DOHH2 (cell line): ENCODE results near the gene STX1A.
"Not testable (repeated sequence)": the region's sequence is repeated elsewhere in the genome, so short reads cannot be mapped to it uniquely, and the experiment has no call there.

Experiments
- H3F3A ChIP-seq: fragments of 200-600 bp; sonication (generic), shearing (Covaris generic); 2 replicates; pipeline ENCODE4 v1.6.0; 2016; ENCODE audit warnings: antibody characterized with exemption, mild to moderate bottlenecking; ENCODE audit not compliant: control insufficient read depth, insufficient read depth
- H3K27ac ChIP-seq: fragments of 200-600 bp; sonication (generic); 2 replicates; pipeline ENCODE4 v1.5.1; 2014; ENCODE audit warnings: low read depth, mild to moderate bottlenecking, low read length, moderate library complexity
- H3K27me3 ChIP-seq: fragments of 200-600 bp; sonication (generic); 2 replicates; pipeline ENCODE4 v1.6.1; 2014; ENCODE audit warnings: mild to moderate bottlenecking, low read length, mixed read lengths; ENCODE audit not compliant: control insufficient read depth
- H3K36me3 ChIP-seq: fragments of 200-600 bp; sonication (generic); 2 replicates; pipeline ENCODE4 v1.6.1; 2014; ENCODE audit warnings: mild to moderate bottlenecking, low read length, moderate library complexity, mixed read lengths; ENCODE audit not compliant: control insufficient read depth
- H3K4me1 ChIP-seq: fragments of 200-600 bp; sonication (generic); 2 replicates; pipeline ENCODE4 v1.6.1; 2014; ENCODE audit warnings: mild to moderate bottlenecking, low read length, mixed read lengths; ENCODE audit not compliant: control insufficient read depth
- H3K4me2 ChIP-seq: fragments of 200-600 bp; sonication (generic); 2 replicates; pipeline ENCODE4 v1.6.0; 2014; ENCODE audit warnings: mild to moderate bottlenecking, low read length, moderate library complexity
- H3K4me3 ChIP-seq: fragments of 200-600 bp; sonication (generic); 2 replicates; pipeline ENCODE4 v1.5.1; 2014; ENCODE audit warnings: mild to moderate bottlenecking, low read length, mixed read lengths
- H3K79me2 ChIP-seq: fragments of 200-600 bp; sonication (generic); 2 replicates; pipeline ENCODE4 v1.6.1; 2014; ENCODE audit warnings: mild to moderate bottlenecking, low read length, mixed read lengths; ENCODE audit not compliant: control insufficient read depth
- H3K9me2 ChIP-seq: fragments of 200-600 bp; sonication (generic); replicated peaks from 2 replicates; pipeline ENCODE4 v1.6.1; 2014; ENCODE audit warnings: mild to moderate bottlenecking, low read length, mixed read lengths; ENCODE audit not compliant: control insufficient read depth
- H3K9me3 ChIP-seq: fragments of 200-600 bp; sonication (generic); 2 replicates; pipeline ENCODE4 v1.6.1; 2014; ENCODE audit warnings: antibody characterized with exemption, low read length, mixed read lengths; ENCODE audit not compliant: control insufficient read depth, insufficient read depth
- H4K20me1 ChIP-seq: fragments of 200-600 bp; sonication (generic); 2 replicates; pipeline ENCODE4 v1.6.0; 2014; ENCODE audit warnings: low read depth, mild to moderate bottlenecking, antibody characterized with exemption, low read length, moderate library complexity; ENCODE audit not compliant: control insufficient read depth, insufficient read depth
- EZH2phosphoT487 ChIP-seq: fragments of 200-600 bp; sonication (generic); IDR thresholded peaks from 2 replicates; pipeline ENCODE4 v1.6.1; 2017; ENCODE audit warnings: borderline replicate concordance, mild to moderate bottlenecking, antibody characterized with exemption, low read length, moderate library complexity, mixed read lengths
- TF ChIP-seq, protein P1 (sequence below): fragments of 200-600 bp; sonication (generic); IDR thresholded peaks from one replicate; pipeline ENCODE4 v1.5.1; 2014; ENCODE audit warnings: antibody characterized with exemption, mild to moderate bottlenecking, low read depth, low read length; ENCODE audit not compliant: poor library complexity, severe bottlenecking

The STX1A gene

DNA sequence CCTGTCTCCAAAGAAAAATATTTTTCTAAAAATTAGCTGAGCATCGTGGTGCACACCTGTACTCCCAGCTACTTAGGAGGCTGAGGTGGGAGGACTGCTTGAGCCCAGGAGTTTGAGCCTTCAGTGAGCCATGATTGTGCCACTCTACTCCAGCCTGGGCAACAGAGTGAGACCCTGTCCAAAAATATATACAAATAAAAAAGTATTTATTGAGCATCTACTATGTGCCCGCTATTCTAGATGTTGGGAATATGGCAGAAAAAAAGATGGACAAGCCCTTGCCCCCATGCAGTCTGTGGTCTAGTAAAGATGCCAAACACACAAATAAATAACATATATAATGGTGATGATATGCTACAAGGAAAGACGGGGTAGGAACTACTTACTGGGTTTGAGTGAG lies 4.3 kb upstream of the STX1A start:
- Histone ChIP-seq H3K9me2 (no peaks in the 10 kb centered on the region), H3K27me3 (peaks cover 45% of the 10 kb centered on the region), H4K20me1 (peaks cover under 1% of the 10 kb centered on the region; the same call in 1 of the 2 replicates), H3K36me3 (no peaks in the 10 kb centered on the region), H3K4me2 (no peak overlapping the region), H3F3A (no peaks in the 10 kb centered on the region), H3K4me3 (no peak overlapping the region), H3K79me2 (peaks cover 2% of the 10 kb centered on the region), H3K9me3 (no peaks in the 10 kb centered on the region), H3K27ac (no peak overlapping the region), H3K4me1 (peaks cover 16% of the 10 kb centered on the region)
- TF ChIP-seq, protein P1, sequence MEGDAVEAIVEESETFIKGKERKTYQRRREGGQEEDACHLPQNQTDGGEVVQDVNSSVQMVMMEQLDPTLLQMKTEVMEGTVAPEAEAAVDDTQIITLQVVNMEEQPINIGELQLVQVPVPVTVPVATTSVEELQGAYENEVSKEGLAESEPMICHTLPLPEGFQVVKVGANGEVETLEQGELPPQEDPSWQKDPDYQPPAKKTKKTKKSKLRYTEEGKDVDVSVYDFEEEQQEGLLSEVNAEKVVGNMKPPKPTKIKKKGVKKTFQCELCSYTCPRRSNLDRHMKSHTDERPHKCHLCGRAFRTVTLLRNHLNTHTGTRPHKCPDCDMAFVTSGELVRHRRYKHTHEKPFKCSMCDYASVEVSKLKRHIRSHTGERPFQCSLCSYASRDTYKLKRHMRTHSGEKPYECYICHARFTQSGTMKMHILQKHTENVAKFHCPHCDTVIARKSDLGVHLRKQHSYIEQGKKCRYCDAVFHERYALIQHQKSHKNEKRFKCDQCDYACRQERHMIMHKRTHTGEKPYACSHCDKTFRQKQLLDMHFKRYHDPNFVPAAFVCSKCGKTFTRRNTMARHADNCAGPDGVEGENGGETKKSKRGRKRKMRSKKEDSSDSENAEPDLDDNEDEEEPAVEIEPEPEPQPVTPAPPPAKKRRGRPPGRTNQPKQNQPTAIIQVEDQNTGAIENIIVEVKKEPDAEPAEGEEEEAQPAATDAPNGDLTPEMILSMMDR = no peak
- no peak for TF ChIP-seq EZH2phosphoT487

DNA sequence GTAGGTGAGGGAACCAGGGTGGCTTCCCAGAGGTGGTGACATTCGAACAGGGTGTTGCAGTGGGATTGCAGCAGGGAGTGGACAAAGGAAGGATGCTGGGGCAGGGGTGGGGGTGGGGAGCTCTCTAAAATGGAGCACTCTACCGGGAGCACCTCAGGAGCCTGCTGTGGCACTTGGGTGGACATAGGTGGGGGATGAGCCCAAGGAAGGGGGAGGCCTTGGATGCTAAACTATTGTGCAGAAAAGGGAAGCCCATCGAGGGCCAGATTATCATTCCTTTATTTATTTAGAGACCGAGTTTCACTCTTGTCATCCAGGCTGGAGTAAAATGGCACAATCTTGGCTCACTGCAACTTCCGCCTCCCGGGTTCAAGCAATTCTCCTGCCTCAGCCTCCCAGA lies 3.3 kb upstream of the STX1A start:
- Histone ChIP-seq H3F3A (no peaks in the 10 kb centered on the region), H3K4me3 (no peak overlapping the region), H4K20me1 (peaks cover 11% of the 10 kb centered on the region; the same call in 1 of the 2 replicates), H3K4me2 (no peak overlapping the region), H3K36me3 (no peaks in the 10 kb centered on the region), H3K27ac (no peak overlapping the region), H3K27me3 (peaks cover 45% of the 10 kb centered on the region), H3K9me3 (no peaks in the 10 kb centered on the region), H3K9me2 (no peaks in the 10 kb centered on the region), H3K4me1 (peaks cover 23% of the 10 kb centered on the region), H3K79me2 (peaks cover 11% of the 10 kb centered on the region)
- TF ChIP-seq, protein P1 = no peak
- no peak for TF ChIP-seq EZH2phosphoT487

DNA sequence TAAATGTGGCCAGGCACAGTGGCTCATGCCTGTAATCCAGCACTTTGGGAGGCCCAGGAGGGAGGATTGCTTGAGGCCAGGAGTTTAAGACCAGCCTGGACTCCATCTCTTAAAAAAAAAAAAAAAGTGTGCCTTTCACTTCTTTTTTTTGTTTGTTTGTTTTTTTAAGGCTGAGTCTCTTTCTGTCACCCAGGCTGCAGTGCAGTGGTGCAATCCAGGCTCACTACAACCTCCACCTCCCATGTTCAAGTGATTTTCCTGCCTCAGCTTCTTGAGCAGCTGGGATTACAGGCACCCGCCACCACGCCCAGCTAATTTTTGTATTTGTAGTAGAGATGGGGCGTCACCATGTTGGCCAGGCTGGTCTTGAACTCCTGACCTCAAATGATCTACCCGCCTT lies 2.7 kb upstream of the STX1A start:
- not testable (repeated sequence) for H3K27ac ChIP-seq, H3K9me3 ChIP-seq, H3K4me3 ChIP-seq, H3K36me3 ChIP-seq, H3F3A ChIP-seq, H3K9me2 ChIP-seq, H3K4me2 ChIP-seq
- H3K27me3 ChIP-seq = peaks cover 48% of the 10 kb centered on the region
- peaks cover 23% of the 10 kb centered on the region for H3K4me1 ChIP-seq
- H3K79me2 ChIP-seq = peaks cover 13% of the 10 kb centered on the region
- H4K20me1 ChIP-seq = peaks cover 15% of the 10 kb centered on the region; the same call in 1 of the 2 replicates

DNA sequence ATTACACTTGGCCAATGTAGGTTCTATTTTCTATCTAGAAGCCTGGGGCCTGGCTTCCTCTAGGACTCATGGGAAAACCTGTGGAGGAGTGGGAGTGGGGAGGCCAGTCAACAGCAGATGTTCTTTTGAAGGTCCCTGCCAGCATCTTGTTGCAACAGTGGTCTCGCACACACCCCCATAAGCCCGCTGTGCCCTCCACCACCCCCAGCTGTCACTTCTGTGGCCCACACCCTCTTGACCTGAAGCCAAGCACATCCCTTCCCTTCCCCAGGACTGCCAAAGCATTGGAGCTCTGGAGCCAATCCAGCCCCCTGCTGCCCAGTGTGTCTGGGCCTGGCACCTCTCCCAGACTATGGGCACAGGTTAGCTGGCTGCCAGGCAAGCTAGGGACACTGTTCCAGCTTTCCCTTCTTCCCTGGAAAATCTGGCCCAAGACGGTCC lies 1.9 kb upstream of the STX1A start:
- Histone ChIP-seq H3K4me1 (peaks cover 23% of the 10 kb centered on the region), H3K27ac (no peak overlapping the region), H3K27me3 (peaks cover 43% of the 10 kb centered on the region), H3K4me3 (no peak overlapping the region), H3K9me2 (no peaks in the 10 kb centered on the region), H3K4me2 (no peak overlapping the region), H4K20me1 (peaks cover 15% of the 10 kb centered on the region; the same call in 1 of the 2 replicates), H3K79me2 (peaks cover 13% of the 10 kb centered on the region), H3K36me3 (no peaks in the 10 kb centered on the region), H3K9me3 (no peaks in the 10 kb centered on the region), H3F3A (no peaks in the 10 kb centered on the region)
- TF ChIP-seq EZH2phosphoT487 = no peak
- TF ChIP-seq, protein P1 = no peak

DNA sequence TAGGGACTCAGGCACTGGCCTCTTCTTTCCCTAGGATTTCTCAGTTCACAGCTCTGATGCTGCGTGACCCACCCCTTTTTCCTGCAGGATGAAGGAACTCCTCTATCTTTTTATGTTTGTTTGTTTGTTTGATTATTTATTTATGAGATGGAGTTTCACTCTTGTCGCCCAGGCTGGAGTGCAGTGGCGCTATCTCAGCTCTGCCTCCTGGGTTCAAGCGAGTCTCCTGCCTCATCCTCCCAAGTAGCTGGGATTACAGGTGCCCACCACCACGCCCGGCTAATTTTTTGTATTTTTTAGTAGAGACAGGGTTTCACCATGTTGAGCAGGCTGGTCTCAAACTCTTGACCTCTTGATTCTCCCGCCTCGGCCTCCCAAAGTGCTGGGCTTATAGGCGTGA lies 974 bp upstream of the STX1A start:
- H4K20me1 ChIP-seq = peaks cover 22% of the 10 kb centered on the region; the same call in 1 of the 2 replicates
- H3K4me2 ChIP-seq = not testable (repeated sequence)

More for the DNA sequence above, 974 bp upstream of the STX1A start:
- Histone ChIP-seq H3K27me3 (peaks cover 38% of the 10 kb centered on the region), H3K79me2 (peaks cover 13% of the 10 kb centered on the region), H3K4me1 (peaks cover 30% of the 10 kb centered on the region)
- H3K9me3 ChIP-seq, H3K36me3 ChIP-seq, H3F3A ChIP-seq, H3K4me3 ChIP-seq, H3K27ac ChIP-seq, H3K9me2 ChIP-seq: not testable (repeated sequence)
